ENCODE results near the gene CARMIL1.

DNA sequence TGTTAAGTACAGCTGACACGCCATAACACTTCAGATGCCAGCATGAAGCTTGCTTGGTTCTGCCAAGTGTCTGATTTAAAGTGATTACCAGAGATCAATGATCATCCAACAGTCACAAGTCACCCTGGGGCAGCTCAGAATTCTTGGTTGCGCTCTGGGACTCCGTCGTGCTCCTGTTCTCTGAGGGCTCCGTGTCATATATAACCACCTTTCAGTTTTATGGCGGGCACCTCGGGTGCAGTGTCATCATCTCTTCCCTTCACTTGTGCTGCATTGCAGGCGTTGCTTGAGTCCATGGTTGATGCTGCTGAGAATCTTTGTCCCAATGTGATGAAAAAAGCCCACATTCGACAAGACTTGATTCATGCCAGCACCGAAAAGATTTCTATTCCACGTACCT is 271.5 kb downstream of the CARMIL1 start:
- TF ChIP-seq CTCF (tag by site-specific recombination; IDR thresholded peaks at IDR 0.05) (no peak), IKZF3 (tag by site-specific recombination; IDR thresholded peaks at IDR 0.05) (no peak), ZNF621 (tag by site-specific recombination; IDR thresholded peaks at IDR 0.05) (no peak), ZNF280D (tag by site-specific recombination; IDR thresholded peaks at IDR 0.05) (no peak), ZNF704 (tag by site-specific recombination; IDR thresholded peaks at IDR 0.05) (no peak), ZNF239 (tag by site-specific recombination; IDR thresholded peaks at IDR 0.05) (no peak), TCF7L2 (IDR thresholded peaks at IDR 0.05; ENCODE audit: borderline replicate concordance, low read depth, low read length) (no peak)
